GM10248 (cell line): ENCODE data around the gene PLLP.

Source experiments
- CTCF ChIA-PET: fragments of 300-600 bp; sonication (Branson Sonifier 250); formaldehyde crosslinking; extraction: SDS; loops from one replicate; lab custom pipeline; 2021; ENCODE audit warnings: antibody characterized with exemption; lab: Yijun Ruan, JAX
- POLR2A ChIA-PET: fragments of 350-650 bp; sonication (Branson Sonifier 250); formaldehyde crosslinking; extraction: SDS; loops from one replicate; lab custom pipeline; 2020; ENCODE audit warnings: antibody characterized with exemption; lab: Yijun Ruan, JAX
- DNase-seq: peaks from one replicate; pipeline ENCODE4 v3.0.0; 2012; ENCODE audit errors: extremely low spot score
- CTCF ChIP-seq: IDR thresholded peaks from 2 replicates; pipeline ENCODE4 v1.5.1; 2012; ENCODE audit warnings: mild to moderate bottlenecking, low read depth; ENCODE audit errors: extremely low read depth, missing control alignments, control extremely low read depth

PLLP gene

GRCh38 chr16:57234707-57235092 is 49.8 kb downstream of the PLLP start:
- no peak for DNase-seq
- POLR2A ChIA-PET: no interaction called here
- TF ChIP-seq CTCF: no peak
- CTCF ChIA-PET: interaction anchor here (0.9 to 1.5 kb wide), 2 partner anchors 15 to 29 kb away, joined by 3 read pairs; no protein-coding TSS in a partner anchor

GRCh38 chr16:57233944-57234706 is 50.3 kb downstream of the PLLP start:
- no peak for DNase-seq
- no peak for TF ChIP-seq CTCF
- CTCF ChIA-PET: no interaction called here
- POLR2A ChIA-PET: no interaction called here

- TF ChIP-seq CTCF: no peak
- ChIA-PET CTCF (interaction anchor here (1.7 kb wide), 1 partner anchor 9 kb away, joined by 3 read pairs; no protein-coding TSS in a partner anchor), POLR2A (no interaction called here)
- no peak for DNase-seq
Measured at GRCh38 chr16:57231821-57232350, 52.6 kb downstream of the PLLP start.

- POLR2A ChIA-PET: no interaction called here
- no peak for TF ChIP-seq CTCF
- CTCF ChIA-PET: interaction anchor here (1.0 kb wide), 1 partner anchor 14 kb away, joined by 4 read pairs; no protein-coding TSS in a partner anchor
Measured at GRCh38 chr16:57229079-57229478, 55.4 kb downstream of the PLLP start.

GRCh38 chr16:57226701-57227621 is 57.5 kb downstream of the PLLP start:
- CTCF ChIA-PET: interaction anchor here (1.0 to 1.4 kb wide), 2 partner anchors 9 kb away, joined by 3 read pairs; no protein-coding TSS in a partner anchor
- no peak for TF ChIP-seq CTCF
- POLR2A ChIA-PET: no interaction called here

More at GRCh38 chr16:57229079-57229478, 55.4 kb downstream of the PLLP start:
- no peak for DNase-seq

GRCh38 chr16:57225978-57226377 is 58.5 kb downstream of the PLLP start:
- TF ChIP-seq CTCF: no peak
- no peak for DNase-seq
- CTCF ChIA-PET: interaction anchor here (1.0 to 1.6 kb wide), 2 partner anchors 10 to 84 kb away, joined by 3 to 4 read pairs; no protein-coding TSS in a partner anchor
- POLR2A ChIA-PET: no interaction called here

More at GRCh38 chr16:57226701-57227621, 57.5 kb downstream of the PLLP start:
- no peak for DNase-seq
